GM19372 (cell line): ENCODE data around the gene B4GALT1.
"Not testable (repeated sequence)": the region's sequence is repeated elsewhere in the genome, so short reads cannot be mapped to it uniquely, and the experiment has no call there.

Experiments used
- ATAC-seq: cut with Tn5 transposase; IDR thresholded peaks from one replicate; pipeline ENCODE4 v1.9.1; 2021; ENCODE audit warnings: mild to moderate bottlenecking, low read depth, moderate library complexity; ENCODE audit not compliant: unreplicated experiment

B4GALT1 gene

GRCh38 chr9:33185858-33186257 is 18.7 kb upstream of the B4GALT1 start:
- no peak for ATAC-seq

GRCh38 chr9:33185406-33185805 is 18.3 kb upstream of the B4GALT1 start:
- no peak for ATAC-seq

GRCh38 chr9:33184963-33185362 is 17.8 kb upstream of the B4GALT1 start:
- no peak for ATAC-seq

GRCh38 chr9:33182519-33182918 is 15.4 kb upstream of the B4GALT1 start:
- no peak for ATAC-seq

- ATAC-seq, result no peak
Measured at GRCh38 chr9:33180526-33181184, 13.5 kb upstream of the B4GALT1 start.

DNA sequence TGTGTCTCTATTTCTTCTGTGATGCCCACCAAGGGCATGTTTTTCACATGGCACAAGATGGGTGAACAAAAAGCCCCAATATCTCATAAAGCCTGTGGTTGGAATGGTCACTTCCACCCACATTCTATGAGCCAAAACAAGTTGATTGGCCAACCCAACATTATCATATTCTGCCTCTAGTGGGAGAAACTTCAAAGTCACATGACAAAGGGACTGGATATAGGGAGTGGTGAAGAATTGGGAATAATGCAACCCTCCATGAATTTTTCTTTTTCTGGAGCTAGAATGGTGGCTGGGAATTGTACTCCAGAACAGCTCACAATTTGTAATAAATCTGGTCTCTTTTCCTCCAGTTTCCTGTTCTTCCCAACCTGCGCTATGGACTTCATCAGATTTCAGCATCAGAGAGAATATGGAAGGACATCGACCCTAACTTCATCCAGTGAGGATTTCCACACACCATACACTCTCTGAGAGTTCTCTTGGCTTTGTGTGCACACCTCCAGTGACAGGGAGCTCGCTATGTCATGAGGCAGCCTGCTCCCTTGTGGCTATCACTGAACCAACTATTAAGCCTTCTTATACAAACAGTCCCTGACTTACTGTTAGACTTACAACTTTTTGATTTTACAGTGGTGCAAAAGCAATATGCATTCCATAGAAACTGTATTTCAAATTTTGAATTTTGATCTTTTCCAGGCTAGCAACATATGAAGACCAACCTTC is 12.0 kb upstream of the B4GALT1 start:
- no peak for ATAC-seq

DNA sequence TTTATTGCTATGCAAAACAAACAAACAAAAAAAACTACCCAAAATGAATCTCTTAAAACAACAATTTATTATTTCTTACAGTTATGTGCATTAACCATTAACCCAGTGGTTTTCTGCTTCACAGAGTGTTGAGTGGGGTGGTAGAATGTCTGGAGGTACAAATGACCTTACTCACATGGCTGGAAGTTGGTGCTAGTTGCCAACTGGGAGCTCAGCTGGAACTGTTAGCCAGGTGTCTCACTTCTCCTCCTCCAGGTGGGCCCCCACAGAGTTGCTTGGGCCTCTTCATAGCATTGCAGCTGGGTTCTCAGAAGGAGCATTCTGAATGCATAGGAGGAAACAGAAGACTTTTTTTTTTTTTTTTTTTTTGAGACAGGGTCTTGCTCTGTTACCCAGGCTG is 10.5 kb upstream of the B4GALT1 start:
- ATAC-seq, result peak; percentile 63

GRCh38 chr9:33177086-33177485 is 9.9 kb upstream of the B4GALT1 start:
- ATAC-seq, result no peak

DNA sequence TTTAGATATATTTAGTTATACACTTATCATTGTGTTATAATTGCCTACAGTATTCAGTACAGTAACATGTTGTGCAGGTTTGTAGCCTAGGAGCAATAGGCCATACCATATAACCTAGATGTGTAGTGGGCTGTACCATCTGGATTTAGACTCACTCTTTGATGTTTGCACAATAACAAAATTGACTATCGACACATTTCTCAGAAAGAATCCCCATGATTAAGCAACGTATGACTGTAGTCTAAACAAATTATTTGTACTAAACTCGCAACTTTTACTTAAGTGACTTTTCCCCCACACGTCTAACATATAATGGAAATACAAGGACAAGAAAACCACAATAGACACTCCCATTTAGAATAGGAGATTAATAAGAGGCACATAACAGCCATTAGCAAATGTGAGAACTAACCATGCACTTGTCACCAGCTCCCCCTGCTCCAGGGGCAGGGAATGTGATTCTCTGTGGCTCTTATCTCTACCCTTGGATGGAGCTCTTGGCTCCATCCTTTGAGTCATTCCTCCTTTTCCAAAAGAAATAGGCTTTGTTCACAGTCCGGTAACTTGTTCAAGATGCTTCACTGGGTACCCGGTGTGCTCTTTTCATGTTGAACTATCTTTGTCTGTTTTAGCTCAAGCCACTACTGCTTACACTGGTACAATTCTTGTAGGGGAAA is 8.7 kb upstream of the B4GALT1 start:
- ATAC-seq, result no peak

GRCh38 chr9:33172256-33173238 is 5.4 kb upstream of the B4GALT1 start:
- ATAC-seq, result no peak

- ATAC-seq, result no peak
Measured at GRCh38 chr9:33170464-33171415, 3.6 kb upstream of the B4GALT1 start.

GRCh38 chr9:33168941-33169544 is 1.9 kb upstream of the B4GALT1 start:
- no peak for ATAC-seq

DNA sequence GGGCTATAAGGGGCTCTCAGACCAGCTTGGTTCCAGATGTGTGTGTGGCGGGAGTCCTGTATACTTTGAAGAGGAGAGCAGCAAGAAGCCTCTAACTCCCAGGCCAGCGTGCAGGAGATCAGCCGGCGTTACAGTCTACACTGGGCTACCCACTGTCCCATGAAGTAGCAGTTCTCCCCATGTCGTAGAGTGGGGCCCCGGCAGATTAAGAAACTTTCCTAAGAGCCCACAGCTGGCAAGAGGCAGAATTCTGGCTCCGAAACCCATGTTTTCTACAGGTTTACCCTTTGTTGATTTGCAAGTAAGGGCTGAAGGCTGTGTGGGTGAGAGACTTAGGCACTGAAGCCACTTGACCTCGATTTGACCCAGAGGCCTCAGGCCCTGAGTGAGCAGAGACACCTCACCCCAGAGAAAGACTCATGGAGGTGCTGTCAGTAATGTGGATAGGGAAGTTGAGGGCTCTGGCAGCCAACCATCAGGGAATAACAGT is 881 bp upstream of the B4GALT1 start:
- ATAC-seq, result no peak

GRCh38 chr9:33166231-33167083 is 679 bp downstream of the B4GALT1 start:
- ATAC-seq, result peak; percentile 4

- ATAC-seq, result no peak
Measured at GRCh38 chr9:33165263-33166151, 1.6 kb downstream of the B4GALT1 start.

DNA sequence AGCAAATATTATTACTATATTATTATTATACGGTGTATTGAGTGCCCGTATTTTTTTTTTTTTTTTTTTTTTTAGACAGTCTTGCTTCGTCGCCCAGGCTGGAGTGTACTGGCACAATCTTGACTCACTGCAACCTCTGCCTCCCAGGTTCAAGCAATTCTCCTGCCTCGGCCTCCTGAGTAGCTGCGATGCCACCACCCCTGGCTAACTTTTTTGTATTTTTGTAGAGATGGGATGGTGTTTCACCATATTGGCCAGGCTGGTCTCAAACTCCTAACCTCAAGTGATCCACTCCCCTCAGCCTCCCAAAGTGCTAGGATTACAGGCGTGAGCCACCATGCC is 2.2 kb downstream of the B4GALT1 start:
- ATAC-seq, result not testable (repeated sequence)
